Pulmonary artery endothelial cell (primary cell): ENCODE results near the gene ABCB4. TPM values are rescaled to one million over a fixed set of nuclear protein-coding genes. Genes with fewer than 3 reads are reported as not detected.

ENCODE experiments used
- DNase-seq: peaks from one replicate; pipeline ENCODE4 v3.0.0-alpha.2; 2011; ENCODE audit warnings: low read depth, low spot score
- total RNA-seq: library from RNA; depleted of rRNA; stranded (reverse); fragments of >200 nt; gene quantifications from 2 replicates; pipeline ENCODE4 v1.2.3, GENCODE V29; 2014

ABCB4 gene
- total RNA-seq, 1 donor from 2014 or later, result not detected

DNA sequence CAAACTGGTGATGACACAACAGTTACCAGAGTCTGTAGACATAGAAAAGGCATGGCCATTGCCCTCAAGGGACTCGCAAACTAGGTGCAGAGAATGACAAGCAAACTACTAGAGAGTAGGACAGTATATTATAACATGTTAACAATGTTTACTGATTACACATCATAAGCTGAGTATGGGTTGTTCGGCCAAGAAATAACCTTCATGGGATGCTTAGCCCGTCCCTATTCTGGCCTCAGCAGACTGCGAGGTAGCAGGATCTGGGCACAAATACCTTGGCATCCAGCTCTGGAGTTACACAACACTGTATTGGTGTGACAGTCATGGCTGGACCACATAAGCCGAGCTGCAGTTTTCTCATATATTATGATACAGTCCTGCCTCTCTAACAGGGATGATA, 51.4 kb downstream of the ABCB4 start:
- no peak for DNase-seq

DNA sequence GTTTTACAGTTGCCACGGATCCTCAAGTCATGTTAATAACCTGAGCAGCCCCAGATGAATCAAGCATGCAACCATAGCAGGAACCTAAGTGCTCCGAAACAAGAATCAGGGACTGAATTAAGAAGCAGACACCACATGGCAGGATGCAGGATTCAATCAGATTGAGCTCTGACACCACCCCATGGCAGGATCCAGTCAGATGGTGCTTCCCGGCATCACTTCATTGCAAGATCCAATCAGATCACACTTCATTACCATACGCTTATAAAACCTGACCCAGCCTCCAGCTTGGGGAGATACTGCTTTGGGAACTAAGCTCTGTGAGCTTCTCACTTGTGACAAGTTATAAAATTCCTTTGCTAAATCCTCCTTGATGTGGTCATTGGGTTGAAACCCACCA, 55.3 kb downstream of the ABCB4 start:
- DNase-seq, result no peak

DNA sequence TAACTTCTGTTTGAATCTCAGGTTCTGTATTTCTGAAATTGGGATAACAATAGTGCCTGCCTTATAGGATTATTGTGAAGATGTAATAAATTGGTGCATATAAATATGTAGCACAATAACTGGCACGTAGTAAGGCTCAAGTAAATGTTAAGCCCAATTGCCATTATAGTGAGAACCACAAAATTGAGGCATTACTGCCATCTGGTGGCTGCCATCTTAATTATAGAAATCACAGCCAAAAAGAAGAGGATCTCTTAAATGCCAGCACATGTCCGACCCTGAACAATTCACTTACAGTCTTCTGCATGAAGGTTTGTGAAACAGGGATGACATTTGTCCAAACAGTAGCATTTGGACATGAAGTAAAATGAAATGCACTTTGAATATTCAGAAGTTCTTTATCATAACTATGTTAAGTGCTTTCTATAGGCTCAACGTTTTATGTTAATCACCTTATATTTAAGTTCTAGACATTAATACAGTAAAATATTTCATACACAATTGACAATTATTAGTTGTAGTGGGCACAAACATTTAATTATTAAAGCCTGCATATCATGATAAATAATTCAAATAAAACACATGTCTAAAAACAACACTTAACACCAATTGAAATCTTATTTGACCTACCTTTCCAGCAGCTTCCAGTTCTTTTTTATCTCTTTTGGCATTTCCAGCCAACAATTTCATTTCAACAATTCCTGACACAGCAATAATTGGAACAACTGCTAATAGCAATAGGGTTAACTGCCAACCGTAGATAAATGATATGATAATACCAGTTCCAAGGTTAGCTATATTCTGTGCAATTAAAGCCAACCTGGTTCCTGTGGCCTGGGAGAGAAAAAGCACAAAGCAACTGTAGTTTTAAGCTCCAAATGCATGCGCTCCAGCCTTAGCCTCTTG, 58.5 kb downstream of the ABCB4 start:
- DNase-seq, result peak; percentile 7

DNA sequence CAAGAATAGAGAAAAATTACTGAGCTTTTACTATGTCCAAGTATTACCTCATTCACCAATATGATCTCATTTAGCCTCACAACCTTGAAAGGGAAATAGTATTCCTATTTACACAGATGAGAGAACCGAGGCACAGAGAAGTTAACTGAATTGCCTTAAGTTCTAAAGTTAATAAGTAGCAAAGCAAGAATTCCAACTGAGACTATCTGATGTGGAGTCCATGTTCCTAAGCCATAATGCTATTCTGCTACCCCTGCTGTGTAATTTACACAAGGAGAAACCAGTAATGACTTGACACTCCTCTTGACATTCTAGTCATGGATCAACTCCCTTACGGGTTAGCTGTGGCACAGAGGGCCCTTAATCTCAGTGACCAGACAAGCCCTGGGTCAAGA, 60.7 kb downstream of the ABCB4 start:
- DNase-seq, result no peak

DNA sequence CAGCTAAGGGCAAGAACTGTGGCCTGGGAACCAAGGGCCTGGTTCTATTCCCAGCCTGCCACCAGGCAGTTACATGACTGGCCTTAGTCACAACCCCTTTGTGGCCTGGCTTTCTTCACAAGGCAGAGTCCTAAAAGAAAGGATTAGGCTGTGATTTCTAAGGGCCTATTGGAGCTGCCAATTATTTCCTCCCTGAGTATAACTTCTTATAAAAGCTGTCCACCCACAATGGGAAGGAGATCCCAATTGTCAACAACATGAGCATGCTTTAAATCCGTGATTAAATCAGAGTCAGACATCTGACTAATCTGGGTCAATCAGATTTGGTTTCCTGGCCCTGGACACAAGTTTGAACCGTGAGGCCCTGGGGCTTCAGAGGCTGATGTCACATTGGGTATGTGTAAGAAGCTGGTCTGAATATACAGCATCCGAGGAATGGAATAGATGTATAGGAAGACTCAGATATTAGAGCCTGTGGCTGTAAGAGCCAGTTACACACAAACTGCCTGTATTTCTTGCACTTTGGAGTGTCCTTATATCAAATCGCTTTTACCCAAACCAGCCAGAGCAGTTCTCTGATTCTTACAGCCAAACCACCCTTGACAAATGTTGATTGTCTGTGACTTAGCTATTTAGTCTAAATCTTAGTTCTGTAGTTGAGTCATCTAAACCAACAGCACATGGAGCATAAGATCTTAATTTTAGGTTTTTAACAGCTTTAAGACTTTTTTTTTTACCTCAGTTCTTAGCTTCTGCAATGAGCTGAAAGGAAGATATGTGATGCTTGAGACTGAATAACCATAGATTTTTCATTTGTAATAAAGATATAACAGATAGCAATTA, 61.3 kb downstream of the ABCB4 start:
- no peak for DNase-seq

DNA sequence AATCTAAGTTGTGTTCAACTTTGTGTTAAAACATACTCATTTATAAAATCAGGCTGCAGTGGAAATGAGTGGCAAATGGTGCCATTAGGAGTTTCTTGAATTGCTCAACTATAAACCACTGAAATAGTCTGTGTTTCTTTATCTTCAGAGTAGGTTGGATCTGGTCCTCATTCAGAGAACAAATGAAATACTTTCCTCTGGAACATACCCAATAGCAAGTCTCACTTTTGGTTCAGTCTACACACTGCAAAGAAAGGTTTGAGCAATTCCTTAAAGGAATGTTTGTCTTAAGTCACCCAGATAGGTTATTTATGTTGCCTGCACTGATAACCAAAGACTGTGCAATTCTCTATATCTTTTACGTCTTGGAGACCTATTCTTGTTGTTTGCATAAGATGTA, 62.5 kb downstream of the ABCB4 start:
- DNase-seq, result no peak

DNA sequence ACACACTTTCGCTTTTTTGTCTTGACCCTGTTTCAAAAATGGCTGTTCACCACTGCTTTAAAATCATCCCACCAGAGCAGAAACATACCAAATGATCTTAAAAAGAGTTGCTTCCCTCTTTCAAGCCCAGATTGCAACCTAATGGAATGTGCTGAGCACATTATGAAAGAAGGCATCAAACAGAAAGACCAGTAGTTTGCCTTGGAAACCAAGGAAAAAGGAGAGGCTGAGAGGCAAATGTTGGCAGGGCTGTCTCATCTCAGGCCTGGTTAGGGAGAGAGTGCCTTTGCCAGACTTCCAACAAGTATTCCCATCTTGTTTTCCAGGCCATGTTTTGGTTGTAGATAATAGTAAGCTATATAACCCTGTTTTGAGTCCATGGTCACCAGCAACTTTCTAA, 64.3 kb downstream of the ABCB4 start:
- DNase-seq, result no peak

DNA sequence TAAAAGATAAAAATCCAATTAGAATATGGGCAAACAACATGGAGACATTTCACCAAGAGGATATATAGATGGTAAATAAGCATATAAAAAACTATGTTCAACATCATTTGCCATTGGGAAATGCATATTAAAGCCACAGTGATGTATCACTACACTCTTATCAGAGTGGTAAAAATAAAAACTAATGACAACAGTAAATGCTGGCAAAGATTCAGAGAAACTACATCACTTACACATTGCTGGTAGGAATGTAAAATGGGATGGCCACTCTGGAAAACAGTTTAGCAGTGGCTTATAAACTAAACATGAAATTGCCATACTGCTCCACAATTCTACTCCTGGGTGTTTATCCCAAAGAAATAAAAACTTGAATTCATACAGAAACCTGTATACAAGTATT, 70.8 kb downstream of the ABCB4 start:
- DNase-seq, result no peak

DNA sequence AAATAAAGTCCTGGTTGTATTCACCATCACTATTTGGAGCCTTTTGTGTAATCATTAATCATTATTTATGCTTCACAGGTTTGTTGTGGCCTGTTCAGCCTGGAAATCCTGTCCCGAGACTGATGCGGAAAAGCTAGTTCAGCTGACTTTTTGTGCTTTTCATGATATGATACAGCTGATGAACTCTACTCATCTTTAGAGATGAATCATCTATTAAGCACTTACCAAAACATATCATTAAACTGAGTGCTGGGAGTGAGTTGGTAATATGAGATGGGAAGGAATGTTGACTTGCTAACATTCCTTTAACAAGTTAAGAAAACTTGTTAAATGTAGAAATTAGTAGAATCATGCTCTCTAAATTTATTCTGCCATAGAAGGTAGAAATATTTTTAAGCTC, 77.0 kb downstream of the ABCB4 start:
- no peak for DNase-seq

DNA sequence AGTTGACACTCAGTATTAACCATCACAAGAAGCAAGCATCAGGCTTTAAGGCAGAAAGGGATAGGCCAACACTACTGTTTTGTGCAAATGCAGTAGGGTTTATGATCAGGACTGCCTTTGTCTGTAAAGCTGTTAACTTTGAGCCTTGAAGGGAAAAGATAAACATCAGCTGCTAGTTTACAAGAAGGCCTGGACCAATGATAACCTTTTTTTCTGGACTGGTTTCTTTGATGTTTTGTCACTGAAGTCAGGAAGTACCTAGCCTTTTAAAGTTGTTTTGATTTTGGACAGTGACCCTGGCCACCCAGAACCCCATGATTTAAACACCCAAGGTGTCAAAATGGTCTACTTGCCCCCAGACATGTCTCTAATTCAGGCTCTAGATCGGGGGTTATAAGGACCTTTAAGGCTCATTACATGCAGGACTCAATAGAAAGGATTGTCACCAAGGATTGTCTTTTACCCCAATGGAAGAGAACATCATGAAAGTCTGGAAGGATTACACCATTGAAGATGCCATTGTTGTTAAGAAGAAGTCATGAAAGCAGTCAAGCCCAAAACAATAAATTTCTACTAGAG, 79.9 kb downstream of the ABCB4 start:
- DNase-seq, result no peak

DNA sequence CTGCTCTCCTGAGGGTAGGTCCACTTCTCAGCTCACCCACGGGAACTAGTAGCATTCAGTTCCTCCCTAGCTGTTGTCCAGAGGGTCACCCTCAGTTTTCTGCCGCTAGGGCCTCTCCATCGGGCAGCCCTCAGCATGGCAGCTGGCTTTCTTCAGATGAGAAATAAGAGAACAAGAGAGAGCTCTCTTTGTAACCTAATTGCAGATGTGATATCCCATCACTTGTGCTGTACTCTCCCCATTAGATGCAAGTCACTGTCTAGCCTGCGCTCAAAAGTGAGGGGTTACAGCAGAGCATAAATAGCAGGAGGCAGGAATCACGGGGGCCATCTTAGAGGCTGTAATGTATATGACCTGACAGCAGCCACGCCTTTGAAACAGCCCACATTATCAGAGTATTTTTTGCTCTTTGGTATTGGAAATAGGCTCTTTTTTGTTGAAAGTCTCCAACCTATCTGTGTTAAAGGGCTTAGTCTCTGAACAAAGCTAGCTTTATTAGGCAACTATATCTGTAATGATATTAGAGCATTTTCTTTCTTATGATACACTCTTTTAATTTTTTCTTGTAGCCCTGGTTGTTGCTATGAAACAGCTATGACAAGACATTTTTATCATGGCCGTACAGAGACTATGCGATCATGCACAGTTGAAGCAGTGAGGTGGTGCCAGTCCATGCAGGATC, 84.3 kb downstream of the ABCB4 start:
- no peak for DNase-seq

DNA sequence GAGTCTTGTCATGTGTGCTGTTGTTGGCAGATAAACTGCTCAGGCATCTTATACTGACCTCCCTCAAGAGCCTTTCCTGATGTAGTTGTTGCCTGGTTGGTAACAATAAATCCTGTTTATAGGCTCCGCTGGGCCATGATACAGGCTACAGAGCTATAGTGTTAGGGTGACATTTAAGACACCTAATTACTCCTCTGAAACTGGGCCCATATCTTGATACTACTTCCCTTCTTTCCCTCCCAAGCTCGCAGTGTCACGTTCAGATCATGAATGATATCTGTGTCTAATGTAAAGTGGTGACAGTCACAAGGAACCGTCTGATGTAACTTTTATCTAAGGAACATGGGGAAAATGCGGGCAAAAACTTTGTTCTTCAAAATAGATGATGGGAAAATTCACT, 94.6 kb downstream of the ABCB4 start:
- no peak for DNase-seq

DNA sequence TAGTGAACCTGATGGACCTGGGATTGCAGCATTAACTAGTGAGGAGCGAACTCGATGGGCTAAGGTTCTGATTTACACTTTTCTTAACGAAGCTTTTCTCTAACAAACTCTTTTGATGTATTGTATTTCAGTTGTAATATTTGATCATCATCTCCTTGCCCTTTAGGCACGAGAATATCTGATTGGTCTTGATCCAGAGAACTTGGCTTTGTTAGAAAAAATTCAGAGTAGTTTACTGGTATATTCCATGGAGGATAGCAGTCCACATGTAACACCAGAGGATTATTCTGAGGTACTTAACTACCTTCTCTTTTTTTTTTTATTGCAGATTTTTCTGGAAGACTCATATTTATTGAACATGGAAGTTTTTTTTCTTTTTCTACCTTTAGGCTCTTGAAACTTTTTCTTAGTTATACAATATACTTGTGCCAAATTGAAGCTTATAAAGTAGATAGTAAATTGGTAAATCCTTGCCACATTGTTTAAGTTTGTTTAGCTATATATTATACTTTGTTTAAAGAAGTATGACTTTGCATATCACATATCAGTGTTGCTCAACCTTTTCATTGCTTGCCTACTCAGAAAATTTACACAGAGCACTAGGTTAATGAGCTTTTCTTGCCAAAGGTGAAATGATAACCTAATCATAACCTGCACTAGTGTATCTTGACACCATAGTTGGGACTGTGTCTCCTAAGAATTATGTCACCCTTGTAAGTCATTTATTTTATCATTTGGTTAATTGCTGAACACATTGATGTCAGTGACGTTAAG, 99.6 kb downstream of the ABCB4 start:
- DNase-seq, result no peak

DNA sequence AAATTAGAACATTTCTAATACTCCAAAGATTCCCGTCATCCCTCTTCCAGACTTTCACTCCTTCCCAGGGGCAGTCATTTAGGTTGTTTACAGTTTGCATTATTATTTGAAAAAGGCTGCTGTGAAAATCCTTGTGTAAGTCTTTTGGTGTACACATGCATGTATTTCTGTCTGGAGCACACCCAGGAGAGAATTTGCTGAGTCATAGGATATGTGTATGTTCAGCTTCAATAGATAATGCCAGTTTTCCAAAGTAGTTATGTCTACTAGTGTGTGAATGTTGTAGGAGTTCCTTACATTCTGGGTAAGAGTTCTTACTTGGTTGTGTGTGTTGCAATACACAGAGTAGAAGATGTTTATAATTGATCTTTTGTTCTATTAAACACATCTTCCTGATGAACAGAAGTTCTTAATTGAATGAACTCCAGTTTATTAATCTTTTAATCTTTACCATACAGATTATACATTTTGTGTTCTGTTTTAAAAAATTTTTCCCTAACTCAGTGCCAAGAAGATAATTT, 104.8 kb downstream of the ABCB4 start:
- DNase-seq, result no peak

DNA sequence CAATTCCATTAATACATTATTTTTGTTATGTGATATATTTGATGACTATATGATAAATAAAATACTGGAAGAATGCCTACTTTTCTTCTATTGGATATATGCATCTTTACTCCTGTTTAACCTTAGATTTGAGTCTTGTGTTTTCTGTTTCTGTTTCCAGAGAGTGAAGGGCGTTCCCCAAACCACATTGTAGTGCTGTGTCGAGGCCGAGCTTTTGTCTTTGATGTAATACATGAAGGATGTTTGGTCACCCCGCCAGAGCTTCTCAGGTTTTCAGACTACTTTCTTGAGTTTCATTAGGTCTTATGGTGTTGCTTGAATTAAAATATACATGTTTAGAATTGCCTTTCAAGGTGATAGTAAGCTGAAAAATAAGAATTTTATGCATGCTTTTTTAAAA, 106.3 kb downstream of the ABCB4 start:
- no peak for DNase-seq

DNA sequence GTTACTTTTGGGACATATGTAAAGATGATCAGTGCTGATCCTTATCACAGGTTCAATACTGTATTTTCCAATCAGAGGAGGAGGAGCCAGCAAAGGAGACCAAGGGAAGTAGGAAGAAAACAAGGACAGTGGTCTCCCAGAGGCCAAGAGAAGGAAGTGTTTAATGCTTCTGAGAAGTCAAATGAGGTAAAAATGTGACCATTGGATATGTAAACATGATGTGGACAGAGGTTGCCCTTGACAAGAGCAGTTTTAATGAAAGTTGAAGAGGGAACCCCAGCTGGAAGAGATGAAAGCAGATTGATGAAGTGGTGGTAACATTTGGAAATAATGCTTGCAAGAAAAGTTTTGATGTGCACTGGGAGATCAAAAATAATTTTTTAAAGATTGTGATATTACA, 111.2 kb downstream of the ABCB4 start:
- DNase-seq, result no peak

DNA sequence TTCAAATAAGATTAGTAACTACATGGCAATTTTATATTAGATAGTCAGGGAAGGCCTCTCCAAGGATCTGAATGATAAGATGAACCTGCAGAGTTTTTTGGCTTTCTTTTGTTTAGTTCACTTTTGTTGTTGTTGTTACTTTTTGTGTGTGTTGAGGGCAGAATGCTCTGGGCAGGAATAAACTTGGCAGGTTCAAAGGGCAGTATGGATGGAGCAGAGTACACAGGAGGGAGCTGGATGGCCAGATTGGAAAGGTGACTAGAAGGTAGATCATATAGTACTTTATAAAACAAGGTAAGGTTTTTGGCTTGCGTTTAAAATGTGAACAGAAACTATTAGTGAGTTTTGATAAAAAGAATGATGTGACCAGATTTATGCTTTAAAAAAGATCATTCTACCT, 112.1 kb downstream of the ABCB4 start:
- no peak for DNase-seq

DNA sequence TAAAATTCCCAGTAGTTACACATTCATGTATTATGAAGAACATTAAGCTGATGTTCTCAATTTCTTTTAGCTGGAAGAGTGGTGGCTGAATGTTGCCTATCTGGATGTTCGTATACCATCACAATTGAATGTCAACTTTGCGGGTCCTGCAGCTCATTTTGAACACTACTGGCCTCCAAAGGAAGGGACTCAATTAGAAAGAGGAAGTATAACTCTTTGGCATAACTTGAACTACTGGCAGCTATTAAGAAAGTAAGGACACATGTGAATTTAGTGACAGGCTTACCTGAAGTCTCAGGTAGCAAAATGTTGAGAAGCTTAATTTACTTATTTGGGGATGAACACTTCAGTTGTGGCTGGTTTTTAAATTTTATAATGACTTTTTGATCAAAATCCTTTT, 114.2 kb downstream of the ABCB4 start:
- DNase-seq, result no peak

DNA sequence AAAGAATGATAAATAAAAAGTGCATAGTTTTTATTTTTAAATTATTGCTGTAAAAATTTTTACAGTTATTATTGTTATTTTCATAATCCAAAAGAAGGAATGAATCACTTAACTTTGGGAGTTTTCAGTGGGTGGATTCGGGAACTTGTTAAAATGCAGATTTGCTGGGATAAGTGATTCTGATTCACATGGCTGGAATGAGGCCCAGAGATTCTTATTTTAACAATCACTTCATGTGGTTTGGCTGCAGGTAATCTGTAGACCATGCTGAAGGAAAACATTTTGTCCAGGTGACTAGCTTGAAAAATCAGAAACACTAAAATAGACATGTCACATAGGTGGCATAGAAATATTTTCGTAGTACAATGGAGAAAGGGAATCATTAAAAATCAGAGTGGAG, 116.1 kb downstream of the ABCB4 start:
- no peak for DNase-seq

DNA sequence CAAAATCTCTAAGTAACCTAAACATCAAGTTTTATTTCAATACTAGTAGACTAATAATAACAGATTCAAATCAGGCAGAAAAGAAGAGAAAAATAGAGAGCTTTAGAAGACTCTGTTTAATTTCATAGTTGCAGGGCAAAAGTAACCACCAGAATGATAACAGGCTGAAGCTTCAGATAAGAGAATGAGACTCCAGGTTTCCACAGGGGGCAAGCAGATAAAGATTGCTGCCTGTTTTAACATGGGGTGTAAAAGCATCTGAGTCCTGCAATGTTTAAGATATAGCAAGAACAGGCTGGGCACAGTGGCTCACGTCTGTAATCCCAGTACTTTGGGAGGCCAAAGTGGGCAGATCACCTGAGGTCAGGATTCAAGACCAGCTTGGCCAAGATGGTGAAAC, 119.0 kb downstream of the ABCB4 start:
- DNase-seq, result no peak

DNA sequence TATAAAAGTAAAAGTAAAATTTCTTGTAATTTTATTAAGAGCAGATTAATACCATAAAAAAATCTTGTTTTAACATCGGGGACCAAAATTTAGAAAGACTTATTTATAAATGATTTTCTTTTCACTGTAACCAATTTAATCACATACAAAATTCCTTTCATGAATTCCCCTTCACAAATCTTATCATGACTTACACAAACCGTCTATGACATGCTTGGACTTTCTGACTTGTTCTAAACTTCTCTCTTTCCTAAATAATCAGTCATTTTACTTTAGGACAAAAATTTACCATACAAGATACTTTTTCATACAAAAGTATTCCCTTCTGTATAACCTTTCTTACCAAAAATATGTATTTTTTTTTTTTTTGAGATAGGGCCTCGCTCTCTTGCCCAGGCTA, 120.7 kb downstream of the ABCB4 start:
- no peak for DNase-seq
